GM18870 (cell line): ENCODE data around the gene TLCD3A.
"Not testable (repeated sequence)": the region's sequence is repeated elsewhere in the genome, so short reads cannot be mapped to it uniquely, and the experiment has no call there.

Experiments used
- ATAC-seq: cut with Tn5 transposase; IDR thresholded peaks from one replicate; pipeline ENCODE4 v1.9.1; 2021; ENCODE audit warnings: moderate library complexity; ENCODE audit not compliant: unreplicated experiment

Gene TLCD3A

DNA sequence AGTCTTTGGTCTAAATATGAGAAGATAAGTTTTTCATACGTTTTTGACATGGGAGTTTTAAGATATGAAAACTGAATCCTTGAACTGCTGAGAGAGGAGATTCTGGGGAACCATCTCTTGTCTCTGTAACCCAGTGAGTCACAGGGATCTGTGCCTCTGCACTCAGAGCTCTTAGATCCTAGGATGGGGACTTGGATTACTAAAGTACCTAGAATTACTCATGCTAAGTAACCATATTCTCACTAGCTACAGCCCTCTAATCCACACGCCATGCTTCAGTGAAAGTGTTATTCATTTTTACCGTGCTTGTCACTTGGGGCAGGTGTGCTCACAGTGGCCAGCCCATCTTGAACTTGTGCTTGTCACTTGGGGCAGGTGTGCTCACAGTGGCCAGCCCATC lies 51.7 kb downstream of the TLCD3A start:
- ATAC-seq = no peak

- ATAC-seq = not testable (repeated sequence)
Observed at GRCh38 chr17:785901-786300, 53.5 kb downstream of the TLCD3A start.

DNA sequence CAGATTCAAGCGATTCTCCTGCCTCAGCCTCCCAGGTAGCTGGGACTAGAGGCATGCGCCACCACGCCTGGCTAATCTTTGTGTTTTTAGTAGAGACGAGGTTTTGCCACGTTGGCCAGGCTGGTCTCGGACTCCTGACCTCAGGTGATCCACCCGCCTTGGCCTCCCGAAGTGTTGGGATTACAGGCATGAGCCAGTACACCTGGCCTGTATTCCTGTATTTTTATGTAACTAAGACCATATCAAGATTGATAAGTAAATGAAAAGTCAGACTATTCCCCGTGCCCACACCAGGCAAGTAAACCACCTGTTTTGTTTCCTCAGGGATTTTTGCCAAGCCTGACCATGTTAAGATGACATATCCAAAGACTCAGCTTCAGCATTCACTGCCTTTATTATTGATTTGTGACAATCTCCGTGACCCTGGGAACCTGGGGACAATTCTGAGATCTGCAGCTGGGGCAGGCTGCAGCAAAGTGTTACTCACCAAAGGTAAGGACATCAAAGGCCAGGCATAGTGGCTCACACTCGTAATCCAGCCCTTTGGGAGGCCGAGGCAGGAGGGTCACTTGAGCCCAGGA lies 55.3 kb downstream of the TLCD3A start:
- ATAC-seq = no peak

DNA sequence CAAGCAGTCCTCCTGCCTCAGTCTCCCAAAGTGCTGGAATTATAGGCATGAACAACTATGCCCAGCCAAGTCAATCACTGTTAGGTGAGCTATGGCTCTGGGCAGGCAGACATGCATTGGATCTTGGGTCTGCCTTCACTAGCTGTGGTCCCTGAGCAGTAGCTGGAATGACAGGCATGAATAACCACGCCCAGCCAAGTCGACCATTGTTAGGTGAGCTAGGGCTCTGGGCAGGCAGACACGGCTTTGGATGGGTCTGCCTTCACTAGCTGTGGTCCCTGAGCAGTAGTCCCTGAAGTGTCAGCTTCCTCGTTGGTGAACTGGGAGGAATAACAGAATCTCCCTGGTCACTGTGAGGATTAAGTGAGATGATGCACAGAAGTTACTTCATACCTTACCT lies 56.2 kb downstream of the TLCD3A start:
- ATAC-seq = no peak

DNA sequence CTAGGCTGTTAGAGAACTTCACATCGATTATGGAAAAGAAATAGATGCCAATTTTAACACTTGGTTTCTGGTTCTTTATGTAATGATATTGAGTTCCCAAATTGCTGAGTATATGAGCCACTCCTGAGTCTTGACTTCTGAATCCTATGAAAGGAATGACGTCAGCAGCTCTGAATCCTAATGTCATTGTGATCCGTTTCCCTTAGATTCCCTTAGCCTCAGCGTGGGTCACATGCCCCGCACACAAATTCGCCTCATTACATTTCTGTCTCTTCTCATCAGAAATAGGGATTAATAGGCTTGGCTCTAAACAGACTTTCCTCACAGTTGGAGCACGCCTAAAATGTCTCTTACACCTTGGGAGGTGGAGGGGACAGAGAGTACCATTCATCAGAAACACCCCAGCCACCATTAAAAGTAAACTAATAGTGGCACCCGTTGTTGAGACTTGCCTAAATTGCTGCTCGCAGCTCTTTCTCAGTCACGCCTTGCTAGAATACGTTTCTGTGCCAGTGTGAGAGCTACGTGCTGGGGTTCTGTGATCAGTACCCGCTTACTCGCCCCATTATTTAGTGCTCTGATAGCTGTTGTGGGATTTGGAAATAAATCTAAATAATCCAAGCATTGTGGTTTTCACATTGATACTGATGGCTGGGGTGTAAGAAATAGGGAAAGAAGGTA lies 56.9 kb downstream of the TLCD3A start:
- ATAC-seq = no peak

GRCh38 chr17:789931-790873 lies 57.8 kb downstream of the TLCD3A start:
- not testable (repeated sequence) for ATAC-seq

DNA sequence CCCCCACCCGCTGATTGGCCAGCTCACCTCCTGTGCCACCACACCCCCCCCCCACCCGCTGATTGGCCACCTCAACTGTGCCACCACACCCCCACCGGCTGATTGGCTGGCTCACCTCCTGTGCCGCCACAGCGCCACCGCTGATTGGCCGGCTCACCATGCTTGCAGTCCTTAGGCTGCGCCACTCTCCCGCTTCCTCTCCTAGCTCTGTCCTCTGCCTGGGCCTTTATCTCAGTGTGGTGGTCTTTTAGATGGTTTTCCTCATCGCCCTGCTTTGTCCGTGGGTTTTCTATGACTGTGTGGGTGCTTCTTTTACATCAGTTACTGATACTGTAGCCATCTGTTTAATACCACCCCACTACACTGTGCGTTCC lies 58.5 kb downstream of the TLCD3A start:
- not testable (repeated sequence) for ATAC-seq

DNA sequence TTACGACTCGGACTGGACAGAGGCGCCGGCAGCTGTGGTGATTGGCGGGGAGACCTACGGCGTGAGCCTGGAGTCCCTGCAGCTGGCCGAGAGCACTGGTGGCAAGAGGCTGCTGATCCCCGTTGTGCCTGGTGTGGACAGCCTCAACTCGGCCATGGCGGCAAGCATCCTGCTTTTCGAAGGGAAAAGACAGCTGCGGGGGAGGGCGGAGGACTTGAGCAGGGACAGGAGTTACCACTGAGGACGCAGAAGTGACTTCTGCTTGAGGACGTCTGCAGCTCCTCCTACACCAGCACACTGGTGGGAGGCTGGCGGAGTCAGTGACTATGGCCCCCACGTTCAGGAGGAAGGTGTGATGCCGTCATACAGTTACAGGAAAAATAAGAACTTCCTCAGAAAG lies 59.4 kb downstream of the TLCD3A start:
- no peak for ATAC-seq

- ATAC-seq = no peak
Observed at GRCh38 chr17:792277-792676, 59.9 kb downstream of the TLCD3A start.
